Erythroblast (primary cell): ENCODE results near the gene PROK1.

ENCODE experiments used
- GATA1 ChIP-seq: IDR thresholded peaks from 2 replicates; pipeline ENCODE4 v1.6.1; 2011; ENCODE audit warnings: low read depth, mild to moderate bottlenecking, control low read depth, low read length, moderate library complexity
- POLR2A ChIP-seq: IDR thresholded peaks from 2 replicates; pipeline ENCODE4 v1.6.1; 2011; ENCODE audit warnings: mild to moderate bottlenecking, low read length

DNA sequence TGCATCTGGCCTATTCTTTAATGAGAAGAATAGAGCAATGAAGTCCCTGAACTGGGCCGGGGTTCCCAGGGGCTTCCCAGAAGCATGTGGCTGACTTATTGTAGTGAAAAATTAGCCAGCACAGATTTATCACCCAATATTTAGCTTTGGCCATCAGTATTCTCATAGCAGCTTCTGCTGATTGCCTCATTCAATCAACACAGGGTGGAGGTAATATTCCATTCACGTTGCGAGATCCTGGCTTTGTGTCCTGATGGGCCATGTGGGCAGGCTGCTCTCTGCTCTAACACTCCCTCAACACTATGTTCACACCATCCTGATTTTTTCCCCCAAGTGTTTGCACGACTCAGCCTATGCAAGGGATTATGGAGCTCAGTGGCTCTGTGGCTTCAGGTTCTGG, 22.0 kb upstream of the PROK1 start:
- TF ChIP-seq POLR2A (no peak), GATA1 (no peak)
